Measurements from ENCODE around the gene UTP14C. TPM values are rescaled to one million over a fixed set of nuclear protein-coding genes. Genes with fewer than 3 reads are reported as not detected.

UTP14C gene
- total and polyA plus RNA-seq, 8 donors = 1.7 to 10.0 (median 5.9) TPM

- WGBS, 2 donors = 64 to 66% methylated on average over 8 of the region's 8 CpGs
- H3K27ac ChIP-seq = no peak overlapping the region
- H3K4me1 ChIP-seq = peaks cover 18 to 34% (median 23%) of the 10 kb centered on the region in 3 donors
- FAIRE-seq = no peak
- peak in 1 of 6 donors; percentile 32 for DNase-seq
- peak in 2 of 4 donors; percentile 3 to 8 for ATAC-seq
- intact Hi-C loops (cut with DNase I) = no loop called here
- H3K27me3 ChIP-seq = no peaks in the 10 kb centered on the region
- TF ChIP-seq CTCF (IDR thresholded peaks at IDR 0.05) = no peak
- H3K9me3 ChIP-seq = no peaks in the 10 kb centered on the region
- H3K36me3 ChIP-seq = no peaks in the 10 kb centered on the region
- H3K4me3 ChIP-seq = no peak overlapping the region
These were observed 26.7 kb upstream of the UTP14C start for GRCh38 chr13:51997641-51998330.

GRCh38 chr13:51998723-51999509, 25.6 kb upstream of the UTP14C start:
- ATAC-seq (peak in 2 of 4 donors; percentile 0 to 1), FAIRE-seq (no peak), DNase-seq (no peak)
- H3K4me3 ChIP-seq = no peak overlapping the region
- intact Hi-C loops (cut with DNase I) = no loop called here
- no peaks in the 10 kb centered on the region for H3K27me3 ChIP-seq
- peak overlapping the region in 2 of 4 donors; percentile 24 to 53 for H3K27ac ChIP-seq
- no peaks in the 10 kb centered on the region for H3K9me3 ChIP-seq
- no peaks in the 10 kb centered on the region for H3K36me3 ChIP-seq
- TF ChIP-seq CTCF (IDR thresholded peaks at IDR 0.05) = no peak
- peaks cover 18 to 34% (median 23%) of the 10 kb centered on the region in 3 donors for H3K4me1 ChIP-seq
- 17 to 26% methylated on average over 6 of the region's 6 CpGs for WGBS, 2 donors

- Histone ChIP-seq H3K4me3 (no peak overlapping the region), H3K4me1 (peaks cover 18 to 34% (median 22%) of the 10 kb centered on the region in 3 donors), H3K27me3 (no peaks in the 10 kb centered on the region), H3K27ac (peak overlapping the region in 2 of 4 donors; percentile 24 to 53), H3K36me3 (no peaks in the 10 kb centered on the region), H3K9me3 (no peaks in the 10 kb centered on the region)
- intact Hi-C loops (cut with DNase I) = no loop called here
- DNase-seq (peak; percentile 62 to 78 (median 67)), FAIRE-seq (no peak), ATAC-seq (peak; percentile 38 to 58 (median 46))
- no peak for TF ChIP-seq CTCF (IDR thresholded peaks at IDR 0.05)
- WGBS, 2 donors = 16 to 19% methylated on average over 13 of the region's 13 CpGs
These were observed 25.0 kb upstream of the UTP14C start for GRCh38 chr13:51999510-51999911.

GRCh38 chr13:51999921-52000320, 24.6 kb upstream of the UTP14C start:
- intact Hi-C loops (cut with DNase I) = loop anchor here in 2 of 3 donors (10.0 kb wide), 1 partner anchor 125 kb away; the partner anchor contains the start of gene NEK5 (in 2 of the 2)
- WGBS, 2 donors = 56 to 77% methylated on average over 1 of the region's 1 CpG
- no peak overlapping the region for H3K4me3 ChIP-seq
- no peaks in the 10 kb centered on the region for H3K9me3 ChIP-seq
- no peak for TF ChIP-seq CTCF (IDR thresholded peaks at IDR 0.05)
- FAIRE-seq (no peak), ATAC-seq (no peak), DNase-seq (no peak)
- peak overlapping the region in 1 of 4 donors; percentile 53 for H3K27ac ChIP-seq
- H3K27me3 ChIP-seq = no peaks in the 10 kb centered on the region
- no peaks in the 10 kb centered on the region for H3K36me3 ChIP-seq
- peaks cover 18 to 30% (median 19%) of the 10 kb centered on the region in 3 donors for H3K4me1 ChIP-seq

Data from pancreas (tissue), 10 donors.